HG02678 (cell line): ENCODE data around the gene LRRC28.

Experiments
- ATAC-seq: cut with Tn5 transposase; IDR thresholded peaks from one replicate; pipeline ENCODE4 v1.9.1; 2021; ENCODE audit warnings: mild to moderate bottlenecking, moderate library complexity; ENCODE audit not compliant: unreplicated experiment

LRRC28 gene

DNA sequence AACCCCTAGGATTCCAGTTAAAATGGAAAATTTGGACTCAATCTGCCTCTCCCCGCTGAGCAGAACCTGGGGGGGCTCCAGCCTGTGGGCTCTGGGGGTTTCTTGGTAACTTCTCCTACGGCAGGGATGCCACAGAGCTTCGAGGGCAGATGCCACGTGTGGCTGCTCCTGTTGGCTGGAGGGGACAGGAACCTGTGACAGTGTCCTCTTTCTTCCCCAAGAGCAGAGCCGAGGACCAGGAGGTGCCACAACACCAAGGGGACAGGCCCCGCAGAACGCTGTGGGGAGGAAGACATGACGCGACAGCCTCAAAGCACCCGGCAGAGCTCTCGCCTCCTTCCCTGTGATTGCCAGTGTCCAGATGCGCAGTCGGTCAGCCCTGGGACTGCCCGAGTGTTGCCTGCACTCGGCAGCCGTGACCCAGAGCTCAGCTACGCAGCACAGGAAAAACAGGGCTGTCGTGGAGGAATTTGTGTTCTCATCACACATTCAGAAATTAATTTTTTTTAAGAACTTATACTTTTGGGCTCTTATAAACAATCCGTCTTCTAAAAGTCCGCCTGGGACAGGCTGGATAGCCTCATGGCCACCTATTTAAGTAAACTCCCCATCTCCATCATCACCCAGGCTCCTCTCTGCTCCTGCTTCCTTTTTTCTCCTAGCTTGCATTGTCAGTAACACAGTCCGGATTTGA is 182.6 kb downstream of the LRRC28 start:
- ATAC-seq, result no peak

GRCh38 chr15:99434506-99435112 is 183.3 kb downstream of the LRRC28 start:
- ATAC-seq, result no peak

DNA sequence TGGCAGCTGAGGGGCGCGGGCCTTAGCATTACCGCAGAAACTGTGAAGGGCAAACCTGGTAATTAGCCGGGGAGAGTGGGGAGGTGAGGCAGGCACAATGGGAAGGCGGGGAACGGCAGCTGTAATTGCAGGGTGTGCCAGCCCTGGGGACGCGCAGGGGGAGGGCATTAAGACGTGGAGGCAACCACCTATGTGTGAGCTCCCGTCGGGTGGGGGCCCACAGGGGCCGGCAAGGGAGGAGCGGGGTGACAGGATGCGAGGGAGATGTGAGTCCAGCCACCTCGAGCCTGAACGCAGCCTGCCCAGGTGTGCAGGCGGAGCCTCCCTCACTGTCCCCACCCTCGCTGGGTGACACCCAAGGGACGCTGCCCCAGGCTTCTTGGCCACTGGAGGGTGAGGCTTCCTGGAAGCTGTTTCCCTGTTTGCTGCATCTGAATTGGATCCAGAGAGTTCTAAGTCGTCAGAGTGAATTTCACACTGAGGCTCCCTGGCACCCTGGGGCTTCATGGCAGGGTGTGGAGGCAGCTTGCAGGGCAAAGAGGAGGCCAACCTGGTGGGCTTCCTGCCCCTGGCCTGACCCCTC is 183.9 kb downstream of the LRRC28 start:
- no peak for ATAC-seq

GRCh38 chr15:99435877-99436541 is 184.7 kb downstream of the LRRC28 start:
- ATAC-seq, result no peak

DNA sequence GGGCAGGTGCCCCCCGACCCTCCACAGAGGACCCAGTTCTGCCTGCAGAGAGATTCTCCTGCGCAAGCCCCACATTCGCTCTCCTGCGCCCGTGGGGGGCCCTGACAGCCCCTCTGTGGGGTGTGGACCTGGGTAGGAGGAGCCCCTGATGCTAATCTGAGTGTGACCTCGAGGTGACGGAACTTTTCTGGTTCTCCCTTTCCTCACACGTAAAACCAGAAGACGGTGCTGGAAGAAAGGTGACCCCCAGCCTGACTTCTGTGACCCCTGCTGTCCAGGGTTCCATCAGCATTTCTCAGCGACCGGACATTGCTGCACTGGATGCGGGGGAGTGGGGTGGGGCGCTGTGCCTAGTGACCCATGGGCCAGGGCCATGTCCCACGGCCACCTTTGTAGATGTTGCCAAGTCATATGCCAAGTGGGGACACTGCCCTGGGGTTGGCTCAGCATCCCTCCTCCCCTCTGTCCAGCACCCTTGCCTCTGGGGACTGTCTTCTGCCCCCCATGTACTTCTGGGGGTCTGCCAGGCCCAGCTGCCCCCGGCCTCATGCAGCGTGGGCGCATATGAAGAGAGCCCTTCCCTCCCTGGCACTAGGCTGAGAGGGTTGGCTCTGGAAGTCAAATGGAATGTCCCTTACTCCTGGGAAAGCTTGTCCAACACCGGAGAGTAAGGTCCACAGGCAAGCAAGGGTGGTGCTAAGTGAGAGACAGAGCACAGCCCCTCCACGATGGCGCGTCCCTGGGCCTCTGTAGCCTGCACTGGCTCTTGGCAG is 185.4 kb downstream of the LRRC28 start:
- no peak for ATAC-seq

- ATAC-seq, result no peak
Measured at GRCh38 chr15:99437315-99438223, 186.3 kb downstream of the LRRC28 start.

DNA sequence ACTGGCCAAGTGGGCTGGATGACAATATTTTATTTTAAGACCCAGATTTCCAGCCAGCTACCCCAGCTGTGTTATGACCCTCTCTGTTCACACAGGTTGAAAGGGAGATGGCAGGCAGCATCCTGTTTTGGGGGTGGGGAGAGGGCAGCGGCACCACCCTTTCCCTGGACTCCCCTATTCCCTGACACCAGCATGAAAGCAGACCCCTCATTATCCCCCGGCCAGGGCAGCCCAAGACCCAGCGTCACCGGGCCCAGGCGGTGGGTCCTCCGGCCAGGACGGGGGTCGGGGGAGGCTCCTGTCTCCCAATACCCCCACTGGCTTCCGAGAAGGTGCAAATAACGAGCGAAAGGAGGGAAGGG is 186.9 kb downstream of the LRRC28 start:
- no peak for ATAC-seq

- ATAC-seq, result no peak
Measured at GRCh38 chr15:99438691-99439523, 187.6 kb downstream of the LRRC28 start.

- no peak for ATAC-seq
Measured at GRCh38 chr15:99439524-99439835, 188.2 kb downstream of the LRRC28 start.

- no peak for ATAC-seq
Measured at GRCh38 chr15:99440029-99440428, 188.7 kb downstream of the LRRC28 start.
